GM12878 (cell line): Measurements from ENCODE around the gene UBALD2. TPM values are rescaled to one million over a fixed set of nuclear protein-coding genes. Genes with fewer than 3 reads are reported as not detected.

Source experiments
- ASH2L ChIP-seq: fragments of 300-600, 200-600 bp; sonication (generic); IDR thresholded peaks from 2 replicates; pipeline ENCODE4 v1.6.1; 2017; ENCODE audit warnings: low read depth, mild to moderate bottlenecking, borderline replicate concordance
- BCL11A ChIP-seq: IDR thresholded peaks from 2 replicates; pipeline ENCODE4 v1.6.1; 2011; ENCODE audit warnings: low read depth, low read length
- CEBPB ChIP-seq, 2 experiments: fragments of 150-350 bp in 1 of 2; IDR thresholded peaks; 2 replicates each; pipeline ENCODE4 v1.6.1; 2012 to 2014; ENCODE audit warnings: low read depth in 2 of 2, low read length in 2 of 2, borderline replicate concordance in 1 of 2, inconsistent platforms in 1 of 2
- CREM ChIP-seq: IDR thresholded peaks from 2 replicates; pipeline ENCODE4 v1.6.1; 2014; ENCODE audit warnings: antibody characterized with exemption, low read depth
- CTCF ChIP-seq, 3 experiments: IDR thresholded peaks in 2 of 3; conservative IDR thresholded peaks in 1 of 3; 2 replicates each; pipeline ENCODE4 v1.5.1; 2011; ENCODE audit warnings: low read depth in 3 of 3, low read length in 3 of 3, mild to moderate bottlenecking in 3 of 3, control low read depth in 2 of 3, moderate library complexity in 2 of 3, inconsistent platforms in 1 of 3, mixed read lengths in 1 of 3; ENCODE audit not compliant: control insufficient read depth in 2 of 3, insufficient read depth in 1 of 3; ENCODE audit errors: extremely low read depth in 1 of 3
- EED ChIP-seq: sonication (generic); IDR thresholded peaks from 2 replicates; pipeline ENCODE4 v1.6.1; 2016; ENCODE audit warnings: antibody characterized with exemption, low read depth
- IKZF2 ChIP-seq, 2 experiments: fragments of 450-650 bp; IDR thresholded peaks; 2 replicates each; pipeline ENCODE4 v1.6.1; 2017; ENCODE audit warnings: mild to moderate bottlenecking in 2 of 2, moderate library complexity in 2 of 2
- IRF4 ChIP-seq: IDR thresholded peaks from 2 replicates; pipeline ENCODE4 v1.6.1; 2011; ENCODE audit warnings: low read depth, low read length
- JUNB ChIP-seq: IDR thresholded peaks from 2 replicates; pipeline ENCODE4 v1.6.1; 2016; ENCODE audit warnings: antibody characterized with exemption, mild to moderate bottlenecking
- KDM1A ChIP-seq: fragments of 200-600 bp; sonication (generic); IDR thresholded peaks from 2 replicates; pipeline ENCODE4 v1.6.1; 2016; ENCODE audit warnings: borderline replicate concordance
- KLF5 ChIP-seq: fragments of 450-650 bp; IDR thresholded peaks from 2 replicates; pipeline ENCODE4 v1.6.1; 2014; ENCODE audit warnings: mild to moderate bottlenecking; ENCODE audit not compliant: partially characterized antibody
- MTA3 ChIP-seq: IDR thresholded peaks from 2 replicates; pipeline ENCODE4 v1.6.1; 2012; ENCODE audit warnings: low read length, inconsistent platforms, borderline replicate concordance
- MYB ChIP-seq: fragments of 150-350 bp; IDR thresholded peaks from 2 replicates; pipeline ENCODE4 v1.6.1; 2014; ENCODE audit warnings: mild to moderate bottlenecking, low read depth, low read length, borderline replicate concordance
- MYC ChIP-seq: IDR thresholded peaks from 2 replicates; pipeline ENCODE4 v1.6.1; 2011; ENCODE audit warnings: mild to moderate bottlenecking, low read length, moderate library complexity, inconsistent platforms; ENCODE audit not compliant: insufficient read depth, insufficient replicate concordance, insufficient read length, severe bottlenecking
- NBN ChIP-seq: fragments of 450-650 bp; IDR thresholded peaks from 2 replicates; pipeline ENCODE4 v1.6.1; 2016
- NFXL1 ChIP-seq: fragments of 450-650 bp; IDR thresholded peaks from 2 replicates; pipeline ENCODE4 v1.6.1; 2017; ENCODE audit warnings: antibody characterized with exemption, mild to moderate bottlenecking, borderline replicate concordance
- NR2C1 ChIP-seq: fragments of 450-650 bp; IDR thresholded peaks from 2 replicates; pipeline ENCODE4 v1.6.1; 2017; ENCODE audit warnings: antibody characterized with exemption, mild to moderate bottlenecking, moderate library complexity
- NR2C2 ChIP-seq: IDR thresholded peaks from 2 replicates; pipeline ENCODE4 v1.6.1; 2011; ENCODE audit warnings: borderline replicate concordance, low read depth; ENCODE audit not compliant: control insufficient read depth, insufficient read length
- POLR2A ChIP-seq: IDR thresholded peaks from 2 replicates; pipeline ENCODE4 v1.6.1; 2011; ENCODE audit warnings: low read depth, mild to moderate bottlenecking, low read length
- RB1 ChIP-seq: fragments of 450-650 bp; formaldehyde crosslinking; IDR thresholded peaks from 2 replicates; pipeline ENCODE4 v1.6.1; 2017; ENCODE audit warnings: mild to moderate bottlenecking, borderline replicate concordance
- RCOR1 ChIP-seq: conservative IDR thresholded peaks from 2 replicates; pipeline ENCODE4 v1.6.1; 2012; ENCODE audit warnings: low read depth, low read length, improper control_type of control experiment
- SKIL ChIP-seq: fragments of 450-650 bp; IDR thresholded peaks from 2 replicates; pipeline ENCODE4 v1.6.1; 2017; ENCODE audit warnings: mild to moderate bottlenecking, low read depth, inconsistent platforms; ENCODE audit not compliant: poor library complexity, severe bottlenecking
- SMC3 ChIP-seq: IDR thresholded peaks from 2 replicates; pipeline ENCODE4 v1.6.1; 2011; ENCODE audit warnings: low read length, improper control_type of control experiment, borderline replicate concordance
- SRF ChIP-seq, 2 experiments: IDR thresholded peaks; 2 replicates each; pipeline ENCODE4 v1.6.1; 2011; ENCODE audit warnings: low read depth in 2 of 2, low read length in 2 of 2, mild to moderate bottlenecking in 1 of 2, moderate library complexity in 1 of 2
- SUPT20H ChIP-seq: IDR thresholded peaks from 2 replicates; pipeline ENCODE4 v1.6.1; 2011; ENCODE audit warnings: low read depth, mild to moderate bottlenecking, low read length, moderate library complexity, borderline replicate concordance; ENCODE audit not compliant: control insufficient read depth
- YBX1 ChIP-seq: fragments of 450-650 bp; IDR thresholded peaks from 2 replicates; pipeline ENCODE4 v1.6.1; 2016; ENCODE audit warnings: antibody characterized with exemption
- ZNF217 ChIP-seq: fragments of 450-650 bp; IDR thresholded peaks from 2 replicates; pipeline ENCODE4 v1.6.1; 2017; ENCODE audit warnings: antibody characterized with exemption, mild to moderate bottlenecking
- polyA plus RNA-seq, 11 experiments: library from polyadenylated mRNA; depleted of rRNA in 4 of 11; unstranded in 6 of 11; stranded (reverse) in 5 of 11; fragments of >200 nt; fragmentation: Nextera tagmentation in 4 of 11; fragmentation: Illumina TruSeq in 1 of 11; extraction: Ambion mirVana in 4 of 11; extraction: Trizol in 1 of 11; gene quantifications; 1 replicate in 1 of 11; 2 replicates in 10 of 11; pipeline versions ENCODE4 v1.2.1 to v1.2.3, GENCODE V29; 2011 to 2016; ENCODE audit warnings: inconsistent platforms in 2 of 11, missing spikeins in 2 of 11, low read depth in 1 of 11
- total RNA-seq, 4 experiments: library from RNA; depleted of rRNA in 3 of 4; stranded (reverse); fragments of >200 nt in 3 of 4; fragmentation: Illumina TruSeq in 1 of 4; extraction: Trizol in 1 of 4; gene quantifications; 2 replicates each; pipeline versions ENCODE4 v1.2.1 to v1.2.3, GENCODE V29; 2013 to 2021

Gene UBALD2
- total and polyA plus RNA-seq, 10 of the 15 experiments (the other 5 are each of a cell fraction or from before 2014, with no cell fraction given) = 2.8 to 165 (median 20.6) TPM

- no peak for TF ChIP-seq MYC
- no peak for TF ChIP-seq KDM1A
- TF ChIP-seq JUNB = peak; percentile 98
- TF ChIP-seq CTCF (IDR thresholded peaks at IDR 0.05 in 2 of 3, conservative IDR thresholded peaks at IDR 0.05 in 1 of 3; ENCODE audit: control insufficient read depth in 2 of 3, extremely low read depth in 1 of 3, insufficient read depth in 1 of 3, low read depth in 3 of 3, low read length in 3 of 3) = no peak
- no peak for TF ChIP-seq CEBPB (IDR thresholded peaks at IDR 0.05; ENCODE audit: borderline replicate concordance in 1 of 2, low read depth in 2 of 2, low read length in 2 of 2)
- TF ChIP-seq BCL11A = peak; percentile 93
- TF ChIP-seq NR2C1 = no peak
- no peak for TF ChIP-seq YBX1
- TF ChIP-seq NFXL1 = no peak
- no peak for TF ChIP-seq MYB
- TF ChIP-seq EED = peak; percentile 64; the same call in 1 of the 2 replicates
- peak; percentile 76 for TF ChIP-seq NBN
- peak; percentile 85 for TF ChIP-seq POLR2A
- TF ChIP-seq ZNF217 = no peak
- TF ChIP-seq IKZF2 (IDR thresholded peaks at IDR 0.05) = peak; percentile 77 to 79; a peak in 2 of 4 replicates
- TF ChIP-seq IRF4 = peak; percentile 88
- TF ChIP-seq NR2C2 = no peak
- peak; percentile 86 for TF ChIP-seq KLF5
- no peak for TF ChIP-seq RB1
- TF ChIP-seq MTA3 = no peak
- no peak for TF ChIP-seq ASH2L
- TF ChIP-seq SKIL = peak; percentile 98
- 0 out of 2 replicates have a peak, but pooled peaks have one; percentile 1 for TF ChIP-seq SMC3
- TF ChIP-seq RCOR1 = peak; percentile 51; the same call in 1 of the 2 replicates
- peak in 1 of 2 experiments; percentile 67; a peak in 2 of 4 replicates for TF ChIP-seq SRF (IDR thresholded peaks at IDR 0.05; ENCODE audit: low read depth in 2 of 2, low read length in 2 of 2)
- TF ChIP-seq SUPT20H = no peak
- peak; percentile 91 for TF ChIP-seq CREM
Observed at GRCh38 chr17:76264755-76265623, at the start of gene UBALD2 (continued).
